ENCODE measurements around the gene DNLZ.

DNLZ gene

DNA sequence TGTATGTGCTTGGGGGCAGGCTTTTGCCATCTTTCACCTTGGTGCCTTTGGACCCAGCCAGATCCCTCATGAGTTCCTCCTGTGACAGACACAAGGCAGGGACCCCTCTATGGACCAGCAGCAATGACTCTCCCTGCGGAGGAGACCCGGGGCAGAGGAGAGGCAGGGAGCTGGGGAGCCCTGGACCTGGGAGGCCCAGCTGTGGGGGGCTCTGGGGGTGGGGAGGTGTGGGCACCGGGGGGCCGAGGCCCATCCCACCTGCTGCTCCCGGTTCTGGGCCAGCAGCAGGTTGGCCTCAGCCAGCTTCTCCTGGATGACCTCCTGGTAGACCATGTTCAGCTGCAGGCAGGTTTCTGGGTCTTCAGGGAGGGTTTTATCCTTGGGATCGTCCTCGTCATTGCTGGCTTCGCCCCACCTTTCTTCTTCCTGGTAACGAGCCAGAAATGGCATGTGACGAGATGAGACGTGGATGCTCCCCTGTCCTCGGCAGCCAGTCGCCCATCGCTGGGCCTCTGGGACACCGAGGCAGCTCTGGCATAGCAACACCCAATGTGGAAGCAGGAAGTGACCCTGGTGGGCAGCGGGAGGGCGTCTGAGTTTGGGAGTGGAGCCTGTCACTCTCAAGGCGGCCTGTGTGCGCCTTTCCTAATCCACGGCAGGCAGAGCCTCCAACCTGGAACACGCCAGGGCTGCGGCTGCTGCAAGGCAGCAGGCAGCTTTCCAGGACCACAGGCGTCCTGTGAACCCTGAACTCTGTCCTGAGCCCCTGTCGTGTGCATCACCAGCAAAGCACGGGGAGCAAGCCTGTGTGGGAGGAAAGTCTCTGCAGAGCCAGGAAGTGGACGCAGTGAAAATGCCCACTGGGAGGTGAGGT, 32.0 kb upstream of the DNLZ start:
- no peak for DNase-seq (ENCODE audit: low read depth)

DNA sequence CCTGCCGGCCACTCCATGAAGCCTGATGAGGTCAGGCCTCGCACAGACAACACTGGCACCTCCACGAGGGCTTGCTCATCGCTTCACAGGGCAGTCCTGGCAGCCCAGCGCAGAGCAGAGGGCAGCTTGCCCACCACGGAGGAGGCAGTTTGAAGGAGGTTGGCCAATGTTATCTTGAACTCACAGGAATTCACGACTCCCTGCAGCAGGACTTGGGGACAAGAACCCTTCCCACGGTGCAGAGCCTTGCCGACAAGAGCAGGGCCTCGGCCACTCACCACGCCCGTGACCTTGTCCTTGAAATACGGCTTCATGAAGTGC, 31.4 kb upstream of the DNLZ start:
- DNase-seq (ENCODE audit: low read depth): no peak

GRCh38 chr9:136394312-136395019, 30.9 kb upstream of the DNLZ start:
- DNase-seq (ENCODE audit: low read depth): no peak

- no peak for DNase-seq (ENCODE audit: low read depth)
These were observed 30.0 kb upstream of the DNLZ start for GRCh38 chr9:136393531-136393930.

DNA sequence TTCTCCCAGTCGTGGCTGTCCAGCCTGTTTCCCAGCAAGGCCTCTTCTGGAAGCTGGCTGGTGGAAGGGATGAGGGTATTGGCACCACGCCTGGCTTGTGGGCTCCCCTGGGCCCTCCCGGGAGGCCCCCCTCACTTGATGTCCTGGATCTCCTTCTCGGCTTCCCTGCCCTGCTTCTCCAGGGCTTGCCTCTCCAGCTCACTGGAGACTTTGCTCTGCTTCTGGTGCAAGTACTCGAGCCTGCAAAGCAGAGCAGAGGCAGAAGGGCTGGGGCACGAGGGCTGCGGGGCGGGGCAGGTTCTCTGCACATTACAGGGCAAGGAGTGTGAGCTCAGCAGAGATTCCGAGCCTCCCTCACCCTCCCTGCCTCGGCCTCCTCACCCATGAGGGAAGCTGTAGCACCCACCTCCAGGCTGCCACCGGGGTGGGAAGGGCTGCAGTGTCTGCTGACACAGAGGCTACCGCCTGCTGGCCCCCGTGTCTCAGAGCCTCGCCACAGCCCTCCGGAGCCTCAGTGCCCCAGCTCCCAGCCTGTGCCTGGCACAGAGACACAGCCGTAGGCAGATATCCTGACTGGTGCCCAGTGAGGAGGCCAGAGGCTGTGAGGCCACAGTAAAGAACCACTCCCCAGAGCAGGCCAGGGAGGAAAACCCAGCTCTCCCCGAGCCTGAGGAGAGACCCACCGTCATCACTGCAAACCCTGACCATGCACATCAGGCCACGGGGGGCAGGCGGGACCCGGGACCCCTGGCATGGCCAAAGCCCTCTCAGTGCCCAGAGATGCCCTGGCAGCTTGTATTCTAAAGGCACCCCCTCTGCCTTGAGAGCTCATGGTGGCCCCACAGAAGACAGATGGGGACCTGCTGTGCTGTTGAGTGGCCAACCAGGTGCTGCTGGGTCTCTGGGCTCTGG, 29.2 kb upstream of the DNLZ start:
- no peak for DNase-seq (ENCODE audit: low read depth)

DNA sequence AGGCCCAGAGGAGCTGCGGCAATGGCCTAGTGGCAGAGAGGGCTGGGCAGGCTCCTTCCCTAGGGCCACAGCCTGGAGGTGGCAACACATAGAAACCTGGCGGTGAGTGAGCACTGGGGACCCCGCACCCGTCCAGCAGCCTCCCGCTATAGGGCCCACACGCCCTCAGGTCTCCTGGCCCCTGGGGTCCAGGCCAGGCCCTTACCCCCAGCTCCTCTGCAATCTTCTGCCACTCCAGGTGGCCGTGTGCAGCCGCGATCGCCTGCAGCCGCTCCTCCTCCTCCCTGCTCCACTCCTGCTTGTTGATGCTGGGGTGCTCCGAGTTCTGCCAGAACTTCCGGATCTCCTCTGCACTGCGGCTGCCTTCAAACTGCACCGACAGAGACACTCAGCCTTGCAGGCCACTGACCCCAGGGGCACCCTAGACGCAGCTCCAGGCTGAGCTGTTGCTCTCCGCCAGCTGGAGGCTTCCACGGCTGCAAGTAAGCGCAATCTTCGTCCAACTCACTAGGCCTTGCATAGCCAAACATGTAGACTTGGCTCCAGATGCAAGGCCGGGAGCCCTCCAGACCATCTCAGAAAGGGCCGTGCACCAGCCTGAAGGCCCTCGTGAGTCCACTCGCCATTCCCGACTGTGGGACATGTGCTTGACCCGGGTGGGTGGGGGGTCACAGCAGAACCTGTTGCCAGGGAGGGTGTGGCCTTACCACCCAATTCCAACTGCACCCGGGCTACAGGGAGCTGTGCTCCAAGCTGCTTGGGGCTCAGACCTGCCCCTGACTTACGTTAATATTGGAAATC, 28.4 kb upstream of the DNLZ start:
- DNase-seq (ENCODE audit: low read depth): no peak

DNA sequence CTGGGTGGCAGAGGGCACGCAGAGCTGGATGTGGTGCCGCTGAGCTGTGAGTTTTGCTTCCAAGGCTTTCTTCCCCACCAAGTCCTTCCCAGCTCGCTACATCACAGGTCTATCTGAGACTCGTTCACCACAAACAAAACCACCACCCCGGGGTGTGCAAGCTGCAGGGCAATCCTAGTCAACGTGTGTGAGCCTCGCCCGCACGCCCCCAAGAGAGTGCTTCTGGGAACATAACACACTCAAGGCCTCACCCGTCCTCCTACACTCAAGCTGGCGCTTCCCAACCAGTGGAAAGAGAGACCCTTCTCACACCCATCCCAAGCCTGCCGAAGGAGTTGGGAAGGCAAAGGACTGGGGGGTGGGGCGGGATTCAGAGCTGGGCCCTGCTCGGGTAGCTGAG, 25.9 kb upstream of the DNLZ start:
- DNase-seq (ENCODE audit: low read depth): no peak

GRCh38 chr9:136387217-136387616, 23.7 kb upstream of the DNLZ start:
- no peak for DNase-seq (ENCODE audit: low read depth)

- DNase-seq (ENCODE audit: low read depth): no peak
These were observed 22.5 kb upstream of the DNLZ start for GRCh38 chr9:136386018-136386417.

DNA sequence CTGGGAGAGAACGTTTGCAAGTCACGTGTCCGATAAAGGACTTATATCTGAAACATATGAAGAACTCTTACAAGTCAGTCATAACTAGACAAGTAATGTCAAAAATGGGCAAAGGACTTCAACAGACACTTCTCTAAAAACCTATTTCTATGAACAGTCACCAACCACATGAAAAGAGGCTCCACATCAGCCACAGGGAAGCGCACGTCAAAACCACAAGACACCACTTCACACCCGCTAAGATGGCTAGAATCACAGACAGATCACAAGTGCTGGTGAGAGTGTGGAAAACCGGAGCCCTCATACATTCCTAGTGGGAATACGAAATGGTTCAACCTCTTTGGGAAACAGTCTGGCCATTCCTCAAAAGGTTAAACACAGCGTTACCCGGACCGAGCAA, 21.5 kb upstream of the DNLZ start:
- no peak for DNase-seq (ENCODE audit: low read depth)

GRCh38 chr9:136383436-136383835, 19.9 kb upstream of the DNLZ start:
- no peak for DNase-seq (ENCODE audit: low read depth)

- DNase-seq (ENCODE audit: low read depth): no peak
These were observed 18.5 kb upstream of the DNLZ start for GRCh38 chr9:136381966-136382513.

DNA sequence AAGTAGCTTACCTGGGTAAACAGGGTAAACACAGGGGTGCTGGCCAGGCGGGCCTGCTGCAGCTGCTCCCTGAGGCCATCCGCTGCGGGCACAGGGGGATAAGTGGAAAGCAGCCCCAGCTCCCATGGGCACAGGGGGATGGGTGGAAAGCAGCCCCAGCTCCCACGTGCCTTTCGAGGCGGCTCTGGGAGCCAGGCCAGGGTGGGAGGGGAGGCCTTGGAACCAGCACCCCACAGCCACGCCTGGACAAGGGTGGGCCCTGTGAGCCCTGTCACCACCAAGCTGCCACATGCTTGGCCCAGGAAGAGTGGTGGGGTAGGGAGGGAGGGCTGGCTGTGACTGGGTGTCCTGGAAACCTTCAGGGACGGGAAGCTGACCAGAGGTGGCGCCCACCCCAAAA, 17.8 kb upstream of the DNLZ start:
- no peak for DNase-seq (ENCODE audit: low read depth)

- DNase-seq (ENCODE audit: low read depth): no peak
These were observed 16.8 kb upstream of the DNLZ start for GRCh38 chr9:136380381-136380780.

DNA sequence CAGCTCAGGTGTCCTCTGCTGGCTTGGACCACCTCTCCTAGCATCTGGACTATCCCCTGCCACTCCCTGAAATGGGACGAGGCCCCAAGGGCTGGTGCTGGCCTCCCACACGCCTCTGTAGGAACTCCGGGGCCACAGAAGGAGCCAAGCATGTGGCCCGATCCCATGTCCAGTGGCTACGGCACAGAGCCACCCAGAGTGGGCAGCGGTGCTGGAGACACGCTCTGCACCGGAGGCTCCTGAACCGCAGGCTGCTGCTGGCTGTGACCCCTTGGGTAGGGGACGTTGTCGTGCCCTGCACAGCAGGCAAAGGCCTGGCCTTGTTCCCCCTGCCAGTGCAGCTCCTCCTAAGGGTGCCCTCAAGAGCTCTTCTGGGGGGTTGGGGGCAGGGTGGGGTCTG, 16.3 kb upstream of the DNLZ start:
- DNase-seq (ENCODE audit: low read depth): no peak

GRCh38 chr9:136379401-136379800, 15.9 kb upstream of the DNLZ start:
- DNase-seq (ENCODE audit: low read depth): no peak

GRCh38 chr9:136379003-136379287, 15.4 kb upstream of the DNLZ start:
- no peak for DNase-seq (ENCODE audit: low read depth)

DNA sequence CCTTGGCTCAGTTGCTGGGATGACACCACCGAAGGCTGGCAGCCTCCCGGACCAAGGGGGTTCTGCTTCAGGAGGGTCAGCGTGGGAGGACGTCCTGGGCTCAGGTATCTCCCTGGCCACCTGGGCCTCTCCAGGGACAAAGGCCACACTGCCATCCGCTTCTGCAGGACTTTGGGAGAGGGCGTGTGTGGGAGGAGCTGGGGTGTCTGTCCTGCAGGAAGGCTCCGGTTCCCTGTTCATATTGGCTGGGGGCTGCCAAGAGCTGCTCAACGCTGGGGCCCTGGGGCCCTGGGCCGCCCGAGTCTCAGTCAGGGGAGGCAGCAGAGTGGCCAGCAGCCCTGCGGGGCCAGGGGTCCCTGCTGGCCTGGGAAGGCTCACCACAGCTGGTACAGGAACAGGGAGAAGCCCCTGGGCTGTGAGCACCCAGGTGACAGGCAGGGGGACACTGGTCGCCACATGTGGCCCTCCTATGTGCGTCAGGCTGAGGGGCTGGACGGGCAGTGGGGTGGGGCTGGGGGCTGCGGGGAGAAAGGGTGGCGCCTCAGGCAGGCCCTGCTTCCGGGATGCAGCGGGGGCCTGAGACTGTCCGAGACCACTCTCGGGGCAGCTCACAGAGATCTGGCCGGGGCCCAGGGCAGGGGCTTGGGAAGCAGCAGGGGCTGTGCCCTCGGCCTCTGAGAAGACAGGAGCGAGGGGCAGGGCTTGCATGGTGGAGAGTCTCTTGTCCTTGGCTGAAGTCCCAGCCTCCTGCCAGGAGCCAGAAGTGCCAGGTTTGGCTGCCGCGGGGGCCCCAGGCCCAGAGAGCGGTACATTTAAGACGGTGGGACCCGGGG, 14.8 kb upstream of the DNLZ start:
- no peak for DNase-seq (ENCODE audit: low read depth)

GRCh38 chr9:136377341-136378169, 14.0 kb upstream of the DNLZ start:
- DNase-seq (ENCODE audit: low read depth): no peak

GRCh38 chr9:136376457-136376856, 12.9 kb upstream of the DNLZ start:
- no peak for DNase-seq (ENCODE audit: low read depth)

Data from EH (cell line).